ENCODE measurements around the gene CDH4.
A peak's percentile ranks its signal among the peaks of the same experiment; 100 is the strongest.

CDH4 gene

DNA sequence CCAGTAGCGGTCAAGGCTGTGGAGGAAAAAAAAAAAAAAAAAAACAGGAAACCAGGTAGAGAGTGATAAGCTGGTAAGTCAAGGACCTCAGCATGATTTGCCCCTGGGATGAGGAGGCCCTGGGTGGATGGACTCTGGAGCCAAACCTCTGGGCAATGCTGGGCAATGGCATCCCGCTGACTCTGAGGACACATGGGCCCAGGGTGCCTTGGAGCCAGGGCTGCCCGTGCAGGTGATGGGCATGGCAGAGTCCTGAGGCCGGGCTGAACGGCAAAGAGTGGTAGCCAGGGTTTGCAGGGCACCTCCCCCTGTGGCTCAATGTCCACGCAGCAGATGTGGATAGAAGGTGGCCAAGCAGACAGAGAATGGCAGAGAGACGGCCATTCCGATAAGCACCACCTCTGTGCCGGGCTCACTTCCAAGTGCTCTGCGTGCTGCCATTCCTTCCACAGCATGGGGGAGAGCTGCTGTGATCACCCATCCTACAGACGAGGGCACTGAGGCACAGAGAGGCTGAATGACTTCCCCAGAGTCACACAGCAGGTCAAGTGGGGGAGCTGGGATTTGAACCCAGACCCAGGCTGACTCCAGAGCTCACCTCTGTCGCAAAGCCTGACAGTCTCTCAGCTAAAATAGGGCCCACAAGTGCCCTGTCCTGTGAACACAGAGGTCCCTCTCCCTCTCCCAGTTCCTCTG, 353.9 kb downstream of the CDH4 start:
- Histone ChIP-seq H2AFZ (ENCODE audit: low read depth, low read length) (no peak overlapping the region), H3K4me2 (ENCODE audit: insufficient read depth, low read length) (no peak overlapping the region), H3K4me1 (ENCODE audit: insufficient read depth, low read length) (no peaks in the 10 kb centered on the region), H3K9ac (ENCODE audit: low read depth, low read length) (no peak overlapping the region), H4K20me1 (ENCODE audit: insufficient read depth, low read length) (peaks cover 5% of the 10 kb centered on the region; the same call in 1 of the 2 replicates), H3K9me3 (ENCODE audit: insufficient read depth, low read length, severe bottlenecking) (no peaks in the 10 kb centered on the region), H3K27ac (ENCODE audit: low read length) (no peak overlapping the region), H3K36me3 (ENCODE audit: insufficient read depth, low read length) (no peaks in the 10 kb centered on the region), H3K79me2 (ENCODE audit: insufficient read depth, low read length) (no peaks in the 10 kb centered on the region), H3K4me3 (ENCODE audit: low read depth in 1 of 2, low read length in 2 of 2) (no peak overlapping the region), H3K27me3 (ENCODE audit: insufficient read depth, low read length, poor library complexity) (no peaks in the 10 kb centered on the region)
- no peak for ATAC-seq (ENCODE audit: insufficient read depth, low read depth)
- TF ChIP-seq, protein P1, sequence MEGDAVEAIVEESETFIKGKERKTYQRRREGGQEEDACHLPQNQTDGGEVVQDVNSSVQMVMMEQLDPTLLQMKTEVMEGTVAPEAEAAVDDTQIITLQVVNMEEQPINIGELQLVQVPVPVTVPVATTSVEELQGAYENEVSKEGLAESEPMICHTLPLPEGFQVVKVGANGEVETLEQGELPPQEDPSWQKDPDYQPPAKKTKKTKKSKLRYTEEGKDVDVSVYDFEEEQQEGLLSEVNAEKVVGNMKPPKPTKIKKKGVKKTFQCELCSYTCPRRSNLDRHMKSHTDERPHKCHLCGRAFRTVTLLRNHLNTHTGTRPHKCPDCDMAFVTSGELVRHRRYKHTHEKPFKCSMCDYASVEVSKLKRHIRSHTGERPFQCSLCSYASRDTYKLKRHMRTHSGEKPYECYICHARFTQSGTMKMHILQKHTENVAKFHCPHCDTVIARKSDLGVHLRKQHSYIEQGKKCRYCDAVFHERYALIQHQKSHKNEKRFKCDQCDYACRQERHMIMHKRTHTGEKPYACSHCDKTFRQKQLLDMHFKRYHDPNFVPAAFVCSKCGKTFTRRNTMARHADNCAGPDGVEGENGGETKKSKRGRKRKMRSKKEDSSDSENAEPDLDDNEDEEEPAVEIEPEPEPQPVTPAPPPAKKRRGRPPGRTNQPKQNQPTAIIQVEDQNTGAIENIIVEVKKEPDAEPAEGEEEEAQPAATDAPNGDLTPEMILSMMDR (IDR thresholded peaks at IDR 0.05; ENCODE audit: borderline replicate concordance, extremely low read depth, low read length, poor library complexity, severe bottlenecking): no peak
- no peak for TF ChIP-seq EZH2 (IDR thresholded peaks at IDR 0.05; ENCODE audit: borderline replicate concordance, low read depth, low read length, severe bottlenecking)
- no peak for DNase-seq

- Histone ChIP-seq H3K36me3 (ENCODE audit: insufficient read depth, low read length) (no peaks in the 10 kb centered on the region), H3K4me1 (ENCODE audit: insufficient read depth, low read length) (no peaks in the 10 kb centered on the region), H3K9ac (ENCODE audit: low read depth, low read length) (no peak overlapping the region), H2AFZ (ENCODE audit: low read depth, low read length) (no peak overlapping the region), H3K4me2 (ENCODE audit: insufficient read depth, low read length) (no peak overlapping the region), H3K79me2 (ENCODE audit: insufficient read depth, low read length) (no peaks in the 10 kb centered on the region), H3K27ac (ENCODE audit: low read length) (no peak overlapping the region), H4K20me1 (ENCODE audit: insufficient read depth, low read length) (peaks cover 5% of the 10 kb centered on the region; the same call in 1 of the 2 replicates), H3K27me3 (ENCODE audit: insufficient read depth, low read length, poor library complexity) (no peaks in the 10 kb centered on the region), H3K4me3 (ENCODE audit: low read depth in 1 of 2, low read length in 2 of 2) (no peak overlapping the region), H3K9me3 (ENCODE audit: insufficient read depth, low read length, severe bottlenecking) (no peaks in the 10 kb centered on the region)
- DNase-seq: peak; percentile 44
- ATAC-seq (ENCODE audit: insufficient read depth, low read depth): no peak
- no peak for TF ChIP-seq EZH2 (IDR thresholded peaks at IDR 0.05; ENCODE audit: borderline replicate concordance, low read depth, low read length, severe bottlenecking)
- TF ChIP-seq, protein P1 (IDR thresholded peaks at IDR 0.05; ENCODE audit: borderline replicate concordance, extremely low read depth, low read length, poor library complexity, severe bottlenecking): no peak
Observed at GRCh38 chr20:61608275-61609085, 356.4 kb downstream of the CDH4 start.

GRCh38 chr20:61609461-61609860, 357.4 kb downstream of the CDH4 start:
- peaks cover 5% of the 10 kb centered on the region for H3K27me3 ChIP-seq (ENCODE audit: insufficient read depth, low read length, poor library complexity)
- no peaks in the 10 kb centered on the region for H3K4me1 ChIP-seq (ENCODE audit: insufficient read depth, low read length)
- no peaks in the 10 kb centered on the region for H3K9me3 ChIP-seq (ENCODE audit: insufficient read depth, low read length, severe bottlenecking)

More at GRCh38 chr20:61609461-61609860, 357.4 kb downstream of the CDH4 start:
- H3K27ac ChIP-seq (ENCODE audit: low read length): no peak overlapping the region
- H4K20me1 ChIP-seq (ENCODE audit: insufficient read depth, low read length): peaks cover 5% of the 10 kb centered on the region; the same call in 1 of the 2 replicates
- H3K9ac ChIP-seq (ENCODE audit: low read depth, low read length): no peak overlapping the region
- H2AFZ ChIP-seq (ENCODE audit: low read depth, low read length): no peak overlapping the region
- no peaks in the 10 kb centered on the region for H3K79me2 ChIP-seq (ENCODE audit: insufficient read depth, low read length)
- no peak for TF ChIP-seq EZH2 (IDR thresholded peaks at IDR 0.05; ENCODE audit: borderline replicate concordance, low read depth, low read length, severe bottlenecking)
- TF ChIP-seq, protein P1 (IDR thresholded peaks at IDR 0.05; ENCODE audit: borderline replicate concordance, extremely low read depth, low read length, poor library complexity, severe bottlenecking): no peak
- no peak for DNase-seq
- no peak overlapping the region for H3K4me3 ChIP-seq (ENCODE audit: low read depth in 1 of 2, low read length in 2 of 2)
- H3K4me2 ChIP-seq (ENCODE audit: insufficient read depth, low read length): no peak overlapping the region
- no peaks in the 10 kb centered on the region for H3K36me3 ChIP-seq (ENCODE audit: insufficient read depth, low read length)
- no peak for ATAC-seq (ENCODE audit: insufficient read depth, low read depth)
